ENCODE measurements around the gene C22orf31. TPM values are rescaled to one million over a fixed set of nuclear protein-coding genes. Genes with fewer than 3 reads are reported as not detected.
"Not testable (repeated sequence)": the region's sequence is repeated elsewhere in the genome, so short reads cannot be mapped to it uniquely, and the experiment has no call there.

The C22orf31 gene
- total RNA-seq, 1 experiment from 2014 or later, result not detected

GRCh38 chr22:29088809-29089208, 27.2 kb upstream of the C22orf31 start:
- Mint-ChIP-seq H3K27ac (ENCODE audit: low read depth, unreplicated experiment) (no peak overlapping the region), H3K4me1 (ENCODE audit: insufficient read depth, unreplicated experiment) (no peaks in the 10 kb centered on the region), H3K4me3 (ENCODE audit: unreplicated experiment) (no peak overlapping the region), H3K36me3 (ENCODE audit: insufficient read depth, unreplicated experiment) (no peaks in the 10 kb centered on the region), H3K27me3 (ENCODE audit: insufficient read depth, unreplicated experiment) (no peaks in the 10 kb centered on the region), H3K9me3 (ENCODE audit: unreplicated experiment) (no peaks in the 10 kb centered on the region)
- BruUV-seq (replicated peaks), result no TSS peak
- no peak for DNase-seq (ENCODE audit: unreplicated experiment)
- TF ChIP-seq CTCF (IDR thresholded peaks at IDR 0.05; ENCODE audit: unreplicated experiment), result no peak
- CTCF ChIA-PET, result interaction anchor here (0.7 to 1.7 kb wide), 6 partner anchors 8 to 156 kb away, joined by 3 to 5 read pairs (median 4); no protein-coding TSS in a partner anchor
- intact Hi-C loops (cut with micrococcal nuclease), result no loop called here
- POLR2A ChIA-PET, result no interaction called here

- intact Hi-C loops (cut with micrococcal nuclease), result no loop called here
- DNase-seq (ENCODE audit: unreplicated experiment), result no peak
- H3K27me3 Mint-ChIP-seq (ENCODE audit: insufficient read depth, unreplicated experiment), result no peaks in the 10 kb centered on the region
- no TSS peak for BruUV-seq (replicated peaks)
- TF ChIP-seq CTCF (IDR thresholded peaks at IDR 0.05; ENCODE audit: unreplicated experiment), result no peak
- CTCF ChIA-PET, result interaction anchor here (1.7 kb wide), 1 partner anchor 10 kb away, joined by 4 read pairs; no protein-coding TSS in a partner anchor
- no peak overlapping the region for H3K4me3 Mint-ChIP-seq (ENCODE audit: unreplicated experiment)
- H3K9me3 Mint-ChIP-seq (ENCODE audit: unreplicated experiment), result no peaks in the 10 kb centered on the region
- H3K27ac Mint-ChIP-seq (ENCODE audit: low read depth, unreplicated experiment), result no peak overlapping the region
- POLR2A ChIA-PET, result interaction anchor here (1.1 kb wide), 1 partner anchor 12 kb away, joined by 3 read pairs; no protein-coding TSS in a partner anchor
- no peaks in the 10 kb centered on the region for H3K36me3 Mint-ChIP-seq (ENCODE audit: insufficient read depth, unreplicated experiment)
- H3K4me1 Mint-ChIP-seq (ENCODE audit: insufficient read depth, unreplicated experiment), result no peaks in the 10 kb centered on the region
Measured at GRCh38 chr22:29087012-29087411, 25.4 kb upstream of the C22orf31 start.

- ChIA-PET POLR2A (no interaction called here), CTCF (interaction anchor here (0.5 to 0.6 kb wide), 2 partner anchors 10 to 17 kb away, joined by 3 read pairs; no protein-coding TSS in a partner anchor)
- no peak for DNase-seq (ENCODE audit: unreplicated experiment)
- Mint-ChIP-seq H3K27me3 (ENCODE audit: insufficient read depth, unreplicated experiment) (no peaks in the 10 kb centered on the region), H3K4me3 (ENCODE audit: unreplicated experiment) (no peak overlapping the region), H3K27ac (ENCODE audit: low read depth, unreplicated experiment) (no peak overlapping the region), H3K36me3 (ENCODE audit: insufficient read depth, unreplicated experiment) (no peaks in the 10 kb centered on the region), H3K4me1 (ENCODE audit: insufficient read depth, unreplicated experiment) (peaks cover 6% of the 10 kb centered on the region), H3K9me3 (ENCODE audit: unreplicated experiment) (no peaks in the 10 kb centered on the region)
- intact Hi-C loops (cut with micrococcal nuclease), result no loop called here
- TF ChIP-seq CTCF (IDR thresholded peaks at IDR 0.05; ENCODE audit: unreplicated experiment), result no peak
- no TSS peak for BruUV-seq (replicated peaks)
Measured at GRCh38 chr22:29083933-29084591, 22.4 kb upstream of the C22orf31 start.

- POLR2A ChIA-PET; H3K27ac Mint-ChIP-seq (ENCODE audit: low read depth, unreplicated experiment): not testable (repeated sequence)
Measured at GRCh38 chr22:29083576-29083932, 21.9 kb upstream of the C22orf31 start.

More at GRCh38 chr22:29083576-29083932, 21.9 kb upstream of the C22orf31 start:
- H3K9me3 Mint-ChIP-seq (ENCODE audit: unreplicated experiment); DNase-seq (ENCODE audit: unreplicated experiment); intact Hi-C loops (cut with micrococcal nuclease); H3K4me3 Mint-ChIP-seq (ENCODE audit: unreplicated experiment); H3K4me1 Mint-ChIP-seq (ENCODE audit: insufficient read depth, unreplicated experiment); BruUV-seq (replicated peaks); H3K27me3 Mint-ChIP-seq (ENCODE audit: insufficient read depth, unreplicated experiment); H3K36me3 Mint-ChIP-seq (ENCODE audit: insufficient read depth, unreplicated experiment): not testable (repeated sequence)
- CTCF ChIA-PET, result interaction anchor here (0.6 kb wide), 1 partner anchor 10 kb away, joined by 3 read pairs; no protein-coding TSS in a partner anchor
